Fibroblast of the aortic adventitia (primary cell): ENCODE results near the gene HOXD9. TPM values are rescaled to one million over a fixed set of nuclear protein-coding genes. Genes with fewer than 3 reads are reported as not detected.

Source experiments
- DNase-seq: peaks from one replicate; pipeline ENCODE4 v3.0.0-alpha.2; 2010; ENCODE audit warnings: low read depth
- H3K4me3 ChIP-seq: 2 replicates; pipeline ENCODE4 v1.5.1; 2011; ENCODE audit warnings: low read depth, mild to moderate bottlenecking, control low read depth, low read length, moderate library complexity
- CTCF ChIP-seq: IDR thresholded peaks from 2 replicates; pipeline ENCODE4 v1.5.1; 2011; ENCODE audit warnings: mild to moderate bottlenecking, low read length, control low read depth, inconsistent platforms; ENCODE audit not compliant: insufficient read depth
- total RNA-seq: library from RNA; depleted of rRNA; stranded (reverse); fragments of >200 nt; gene quantifications from 2 replicates; pipeline ENCODE4 v1.2.3, GENCODE V29; 2012; ENCODE audit warnings: low replicate concordance

The HOXD9 gene
- total RNA-seq, 1 donor = not detected

GRCh38 chr2:176096243-176096985 is 26.1 kb upstream of the HOXD9 start:
- peak; percentile 29 for DNase-seq
- TF ChIP-seq CTCF = no peak

GRCh38 chr2:176096986-176097819 is 25.3 kb upstream of the HOXD9 start:
- peak; percentile 59 for DNase-seq
- H3K4me3 ChIP-seq = peak overlapping the region; percentile 59
- peak; percentile 90 for TF ChIP-seq CTCF

More at GRCh38 chr2:176096243-176096985, 26.1 kb upstream of the HOXD9 start:
- peak overlapping the region; percentile 56 for H3K4me3 ChIP-seq

GRCh38 chr2:176097820-176098365 is 24.6 kb upstream of the HOXD9 start:
- no peak for TF ChIP-seq CTCF
- DNase-seq = no peak
- H3K4me3 ChIP-seq = no peak overlapping the region

- no peak for TF ChIP-seq CTCF
- DNase-seq = no peak
- no peak overlapping the region for H3K4me3 ChIP-seq
Measured at GRCh38 chr2:176098366-176099158, 24.0 kb upstream of the HOXD9 start.

GRCh38 chr2:176099159-176099727 is 23.3 kb upstream of the HOXD9 start:
- TF ChIP-seq CTCF = no peak
- no peak overlapping the region for H3K4me3 ChIP-seq
- no peak for DNase-seq
